Neural progenitor cell (in vitro differentiated cells): Measurements from ENCODE around the gene CHRM4. TPM values are rescaled to one million over a fixed set of nuclear protein-coding genes. Genes with fewer than 3 reads are reported as not detected.

Source experiments
- DNase-seq: peaks from one replicate; pipeline ENCODE4 v3.0.0-alpha.2; 2016; ENCODE audit warnings: low spot score
- H2AFZ ChIP-seq: fragments of 200-600 bp; sonication (generic); replicated peaks from 2 replicates; pipeline ENCODE4 v1.6.1; 2016; ENCODE audit warnings: antibody characterized with exemption
- H3F3A ChIP-seq: fragments of 200-600 bp; sonication (generic); 2 replicates; pipeline ENCODE4 v1.6.1; 2016; ENCODE audit warnings: antibody characterized with exemption, low read depth
- H3K27ac ChIP-seq: fragments of 200-600 bp; sonication (generic); 2 replicates; pipeline ENCODE4 v1.5.1; 2016; ENCODE audit warnings: mild to moderate bottlenecking
- H3K27me3 ChIP-seq: fragments of 200-600 bp; sonication (generic); 2 replicates; pipeline ENCODE4 v1.6.1; 2016; ENCODE audit warnings: mild to moderate bottlenecking, moderate library complexity
- H3K36me3 ChIP-seq: fragments of 200-600 bp; sonication (generic); 2 replicates; pipeline ENCODE4 v1.5.1; 2016
- H3K4me1 ChIP-seq: fragments of 200-600 bp; sonication (generic); 2 replicates; pipeline ENCODE4 v1.6.1; 2016; ENCODE audit warnings: mixed run types
- H3K4me2 ChIP-seq: fragments of 200-600 bp; sonication (generic); 2 replicates; pipeline ENCODE4 v1.6.1; 2016
- H3K4me3 ChIP-seq: fragments of 200-600 bp; sonication (generic); 2 replicates; pipeline ENCODE4 v1.5.1; 2016
- H3K79me2 ChIP-seq: fragments of 200-600 bp; sonication (generic); 2 replicates; pipeline ENCODE4 v1.6.1; 2016; ENCODE audit warnings: low read depth
- H3K9ac ChIP-seq: fragments of 200-600 bp; sonication (generic); 2 replicates; pipeline ENCODE4 v1.6.1; 2016
- H3K9me3 ChIP-seq: fragments of 200-600 bp; sonication (generic); 2 replicates; pipeline ENCODE4 v1.5.1; 2016; ENCODE audit warnings: low read depth
- H4K20me1 ChIP-seq: fragments of 200-600 bp; sonication (generic); 2 replicates; pipeline ENCODE4 v1.6.1; 2016; ENCODE audit warnings: low read depth
- H3K27ac Mint-ChIP-seq: 3 replicates; pipeline ENCODE4 v1.8.0; 2021; ENCODE audit warnings: mixed read lengths
- H3K27me3 Mint-ChIP-seq: 2 replicates; pipeline ENCODE4 v1.8.0; 2022; ENCODE audit warnings: low read depth, mild to moderate bottlenecking, inconsistent platforms, moderate library complexity, mixed read lengths; ENCODE audit not compliant: insufficient read depth
- H3K36me3 Mint-ChIP-seq: 3 replicates; pipeline ENCODE4 v1.8.0; 2021; ENCODE audit warnings: mixed read lengths
- H3K4me1 Mint-ChIP-seq: 3 replicates; pipeline ENCODE4 v1.8.0; 2021; ENCODE audit warnings: mixed read lengths
- H3K4me3 Mint-ChIP-seq: 3 replicates; pipeline ENCODE4 v1.8.0; 2021; ENCODE audit warnings: mild to moderate bottlenecking, moderate library complexity, mixed read lengths
- H3K9me3 Mint-ChIP-seq: 3 replicates; pipeline ENCODE4 v1.8.0; 2020; ENCODE audit warnings: mixed read lengths
- EZH2 ChIP-seq: fragments of 200-600 bp; sonication (generic); IDR thresholded peaks from 2 replicates; pipeline ENCODE4 v1.6.1; 2017; ENCODE audit warnings: antibody characterized with exemption, mild to moderate bottlenecking, moderate library complexity
- EZH2phosphoT487 ChIP-seq: fragments of 200-600 bp; sonication (generic); IDR thresholded peaks from 2 replicates; pipeline ENCODE4 v1.6.1; 2017; ENCODE audit warnings: antibody characterized with exemption
- total RNA-seq: library from RNA; depleted of rRNA; stranded (reverse); fragments of >200 nt; gene quantifications from 2 replicates; pipeline ENCODE4 v1.2.3, GENCODE V29; 2015; ENCODE audit warnings: low replicate concordance
- TF ChIP-seq, protein P1 (sequence below): fragments of 200-600 bp; sonication (generic); IDR thresholded peaks from 2 replicates; pipeline ENCODE4 v1.5.1; 2017; ENCODE audit warnings: antibody characterized with exemption, mild to moderate bottlenecking

Gene CHRM4
- total RNA-seq, 1 donor from 2014 or later: not detected

DNA sequence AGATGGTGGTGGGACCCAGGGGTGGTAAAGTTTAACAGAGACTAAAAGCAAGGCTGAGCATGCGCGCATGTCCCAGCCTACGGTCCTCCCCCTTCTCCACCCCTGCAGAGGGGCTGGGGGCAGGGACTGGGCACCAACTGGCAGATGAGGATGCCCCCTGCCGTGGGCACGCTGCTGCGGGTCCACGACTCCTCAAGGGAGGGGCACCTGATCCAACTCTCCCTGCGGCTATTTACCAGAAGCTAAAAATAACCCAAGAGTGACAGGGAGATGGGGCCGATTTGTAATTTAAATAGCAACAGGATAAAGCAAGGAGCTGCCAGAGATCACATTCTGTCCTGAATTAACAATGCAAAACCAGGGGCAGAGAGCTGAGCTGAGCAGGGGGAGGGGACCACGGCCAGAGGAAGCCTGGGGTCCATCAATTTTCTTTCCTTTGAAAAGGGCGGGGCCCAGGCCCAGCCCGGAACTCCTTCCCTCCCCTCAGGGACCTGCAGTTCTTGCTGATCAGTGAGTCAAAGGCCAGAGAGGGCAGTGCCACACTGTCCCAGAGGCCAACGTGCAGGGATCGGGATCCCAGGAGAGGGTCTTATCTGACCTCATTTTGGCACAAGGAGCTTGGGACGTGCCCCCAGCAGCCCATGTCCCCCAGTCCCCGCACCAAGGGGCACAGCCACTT is 52.4 kb downstream of the CHRM4 start:
- TF ChIP-seq, protein P1, sequence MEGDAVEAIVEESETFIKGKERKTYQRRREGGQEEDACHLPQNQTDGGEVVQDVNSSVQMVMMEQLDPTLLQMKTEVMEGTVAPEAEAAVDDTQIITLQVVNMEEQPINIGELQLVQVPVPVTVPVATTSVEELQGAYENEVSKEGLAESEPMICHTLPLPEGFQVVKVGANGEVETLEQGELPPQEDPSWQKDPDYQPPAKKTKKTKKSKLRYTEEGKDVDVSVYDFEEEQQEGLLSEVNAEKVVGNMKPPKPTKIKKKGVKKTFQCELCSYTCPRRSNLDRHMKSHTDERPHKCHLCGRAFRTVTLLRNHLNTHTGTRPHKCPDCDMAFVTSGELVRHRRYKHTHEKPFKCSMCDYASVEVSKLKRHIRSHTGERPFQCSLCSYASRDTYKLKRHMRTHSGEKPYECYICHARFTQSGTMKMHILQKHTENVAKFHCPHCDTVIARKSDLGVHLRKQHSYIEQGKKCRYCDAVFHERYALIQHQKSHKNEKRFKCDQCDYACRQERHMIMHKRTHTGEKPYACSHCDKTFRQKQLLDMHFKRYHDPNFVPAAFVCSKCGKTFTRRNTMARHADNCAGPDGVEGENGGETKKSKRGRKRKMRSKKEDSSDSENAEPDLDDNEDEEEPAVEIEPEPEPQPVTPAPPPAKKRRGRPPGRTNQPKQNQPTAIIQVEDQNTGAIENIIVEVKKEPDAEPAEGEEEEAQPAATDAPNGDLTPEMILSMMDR: no peak
- TF ChIP-seq EZH2: no peak
- no peak for TF ChIP-seq EZH2phosphoT487
- DNase-seq: peak; percentile 67
- Histone ChIP-seq H3K4me3 (peak overlapping the region; percentile 34), H3F3A (peaks cover 50% of the 10 kb centered on the region), H3K27ac (peak overlapping the region; percentile 19), H2AFZ (peak overlapping the region; percentile 96), H3K9me3 (no peaks in the 10 kb centered on the region), H3K9ac (no peak overlapping the region), H4K20me1 (no peaks in the 10 kb centered on the region), H3K79me2 (no peaks in the 10 kb centered on the region), H3K4me2 (peak overlapping the region; percentile 73), H3K27me3 (peaks cover 8% of the 10 kb centered on the region), H3K36me3 (no peaks in the 10 kb centered on the region), H3K4me1 (peaks cover 38% of the 10 kb centered on the region)
- peak overlapping the region; percentile 90 for H3K27ac Mint-ChIP-seq
- no peaks in the 10 kb centered on the region for H3K36me3 Mint-ChIP-seq
- peak overlapping the region; percentile 55 for H3K4me3 Mint-ChIP-seq
- peaks cover 71% of the 10 kb centered on the region for H3K4me1 Mint-ChIP-seq
- peaks cover 18% of the 10 kb centered on the region for H3K27me3 Mint-ChIP-seq
- no peaks in the 10 kb centered on the region for H3K9me3 Mint-ChIP-seq

DNA sequence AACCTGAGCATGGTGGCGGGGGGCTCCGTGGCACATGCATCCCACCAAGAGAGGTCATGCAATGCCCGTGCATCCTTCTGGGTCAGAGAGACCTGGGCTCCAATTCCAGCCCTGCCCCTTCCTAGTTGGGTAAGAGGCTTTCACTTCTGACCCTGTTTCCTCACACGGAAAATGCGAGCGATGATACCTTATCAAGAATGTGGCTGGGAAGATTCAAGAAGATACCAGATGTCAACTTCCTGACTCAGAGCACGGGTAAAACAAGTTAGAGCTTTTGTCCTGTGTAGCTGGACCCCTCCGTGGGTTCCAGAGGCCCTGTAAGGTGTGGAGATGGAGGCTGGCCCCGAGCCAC is 53.0 kb downstream of the CHRM4 start:
- Histone ChIP-seq H4K20me1 (no peaks in the 10 kb centered on the region), H3K27me3 (peaks cover 14% of the 10 kb centered on the region), H2AFZ (peak overlapping the region; percentile 96), H3K4me1 (peaks cover 39% of the 10 kb centered on the region), H3K9me3 (no peaks in the 10 kb centered on the region), H3K4me3 (peak overlapping the region; percentile 34), H3K36me3 (no peaks in the 10 kb centered on the region), H3K27ac (no peak overlapping the region), H3F3A (peaks cover 51% of the 10 kb centered on the region), H3K9ac (no peak overlapping the region), H3K4me2 (peak overlapping the region; percentile 73), H3K79me2 (no peaks in the 10 kb centered on the region)
- H3K9me3 Mint-ChIP-seq: no peaks in the 10 kb centered on the region
- no peaks in the 10 kb centered on the region for H3K36me3 Mint-ChIP-seq
- DNase-seq: no peak
- H3K4me1 Mint-ChIP-seq: peaks cover 66% of the 10 kb centered on the region
- H3K27ac Mint-ChIP-seq: peak overlapping the region; percentile 84
- TF ChIP-seq, protein P1: no peak
- TF ChIP-seq EZH2phosphoT487 (no peak), EZH2 (no peak)
- peaks cover 17% of the 10 kb centered on the region for H3K27me3 Mint-ChIP-seq
- peak overlapping the region; percentile 55 for H3K4me3 Mint-ChIP-seq

GRCh38 chr11:46337626-46338345 is 53.8 kb downstream of the CHRM4 start:
- DNase-seq: no peak
- Mint-ChIP-seq H3K4me1 (peaks cover 66% of the 10 kb centered on the region), H3K27me3 (peaks cover 20% of the 10 kb centered on the region), H3K36me3 (no peaks in the 10 kb centered on the region), H3K27ac (peak overlapping the region; percentile 22), H3K4me3 (peak overlapping the region; percentile 46), H3K9me3 (no peaks in the 10 kb centered on the region)
- Histone ChIP-seq H3K9me3 (no peaks in the 10 kb centered on the region), H3K4me1 (peaks cover 38% of the 10 kb centered on the region), H3K9ac (no peak overlapping the region), H4K20me1 (no peaks in the 10 kb centered on the region), H3K79me2 (no peaks in the 10 kb centered on the region), H3K4me2 (no peak overlapping the region), H3K27me3 (peaks cover 22% of the 10 kb centered on the region), H2AFZ (no peak overlapping the region), H3K27ac (no peak overlapping the region), H3F3A (peaks cover 57% of the 10 kb centered on the region), H3K4me3 (no peak overlapping the region), H3K36me3 (no peaks in the 10 kb centered on the region)
- TF ChIP-seq EZH2phosphoT487: no peak
- no peak for TF ChIP-seq EZH2
